NCI-H1105 treated with DMSO at 0.1 percent for 48 hours (cell line): ENCODE measurements around the gene NDUFB2.
"Not testable (repeated sequence)": the region's sequence is repeated elsewhere in the genome, so short reads cannot be mapped to it uniquely, and the experiment has no call there.

Experiments used
- DNase-seq: peaks from one replicate; lab custom pipeline; 2025; lab: John Stamatoyannopoulos, UW

NDUFB2 gene

DNA sequence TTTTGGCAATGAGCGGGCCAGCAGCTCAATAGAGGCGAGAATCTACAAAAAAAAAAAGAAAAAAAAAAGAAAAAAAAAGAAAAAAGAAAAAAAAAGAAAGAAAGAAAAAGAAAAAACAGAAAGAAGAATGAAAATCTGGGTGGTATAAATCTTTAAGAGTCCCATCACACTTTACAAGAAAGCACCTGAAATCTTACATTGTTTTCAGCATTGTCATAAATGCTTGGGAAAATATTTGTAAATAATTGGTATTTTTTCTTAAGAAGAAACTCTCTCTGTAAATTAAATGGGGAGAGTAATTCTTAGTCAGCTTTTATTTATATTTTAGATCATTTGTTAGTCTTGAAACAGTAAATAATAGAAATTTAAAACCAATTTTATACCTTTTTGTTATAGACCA lies 38.2 kb downstream of the NDUFB2 start:
- no peak for DNase-seq

DNA sequence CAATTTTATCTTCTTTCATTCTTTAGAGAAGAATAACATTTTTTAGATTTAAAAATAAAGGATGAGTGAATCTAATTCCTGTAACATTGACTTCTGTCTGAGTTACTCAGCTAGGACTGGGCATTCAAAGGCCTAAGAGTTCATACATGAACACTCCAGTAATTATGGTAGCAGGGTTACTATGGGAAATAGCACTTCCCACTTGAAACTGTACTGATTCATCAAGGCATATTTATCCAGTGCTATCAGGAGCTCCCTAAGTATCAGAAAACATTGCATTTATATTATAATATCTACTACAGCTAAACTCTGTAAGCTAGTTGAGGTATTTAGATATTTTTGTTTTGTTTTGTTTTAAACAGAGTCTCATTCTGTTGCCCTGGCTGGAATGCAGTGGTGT lies 41.8 kb downstream of the NDUFB2 start:
- no peak for DNase-seq

DNA sequence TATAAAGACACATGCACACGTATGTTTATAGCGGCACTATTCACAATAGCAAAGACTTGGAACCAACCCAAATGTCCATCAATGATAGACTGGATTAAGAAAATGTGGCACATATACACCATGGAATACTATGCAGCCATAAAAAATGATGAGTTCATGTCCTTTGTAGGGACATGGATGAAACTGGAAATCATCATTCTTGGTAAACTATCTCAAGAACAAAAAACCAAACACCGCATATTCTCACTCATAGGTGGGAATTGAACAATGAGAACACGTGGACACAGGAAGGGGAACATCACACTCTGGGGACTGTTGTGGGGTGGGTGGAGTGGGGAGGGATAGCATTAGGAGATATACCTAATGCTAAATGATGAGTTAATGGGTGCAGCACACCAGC lies 46.7 kb downstream of the NDUFB2 start:
- DNase-seq: not testable (repeated sequence)

DNA sequence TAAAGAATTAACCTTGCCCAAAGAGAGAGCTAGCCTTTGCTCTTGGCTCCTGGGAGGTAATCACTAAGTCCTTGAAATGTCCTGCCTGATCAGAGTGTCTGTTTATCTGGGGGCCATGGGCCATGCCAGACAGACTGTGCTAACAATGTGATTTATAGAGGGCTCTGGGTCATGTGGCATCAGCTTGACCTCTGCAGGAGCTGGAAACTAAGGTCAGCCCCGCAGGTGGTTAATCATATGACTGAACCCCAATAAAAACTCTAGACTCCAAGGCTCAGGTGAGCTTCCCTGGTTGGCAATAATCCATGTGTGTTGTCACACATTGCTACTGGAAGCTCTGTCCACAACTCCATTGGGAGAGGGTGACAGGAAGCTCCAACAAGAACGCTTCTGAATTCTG lies 47.5 kb downstream of the NDUFB2 start:
- DNase-seq: no peak

DNA sequence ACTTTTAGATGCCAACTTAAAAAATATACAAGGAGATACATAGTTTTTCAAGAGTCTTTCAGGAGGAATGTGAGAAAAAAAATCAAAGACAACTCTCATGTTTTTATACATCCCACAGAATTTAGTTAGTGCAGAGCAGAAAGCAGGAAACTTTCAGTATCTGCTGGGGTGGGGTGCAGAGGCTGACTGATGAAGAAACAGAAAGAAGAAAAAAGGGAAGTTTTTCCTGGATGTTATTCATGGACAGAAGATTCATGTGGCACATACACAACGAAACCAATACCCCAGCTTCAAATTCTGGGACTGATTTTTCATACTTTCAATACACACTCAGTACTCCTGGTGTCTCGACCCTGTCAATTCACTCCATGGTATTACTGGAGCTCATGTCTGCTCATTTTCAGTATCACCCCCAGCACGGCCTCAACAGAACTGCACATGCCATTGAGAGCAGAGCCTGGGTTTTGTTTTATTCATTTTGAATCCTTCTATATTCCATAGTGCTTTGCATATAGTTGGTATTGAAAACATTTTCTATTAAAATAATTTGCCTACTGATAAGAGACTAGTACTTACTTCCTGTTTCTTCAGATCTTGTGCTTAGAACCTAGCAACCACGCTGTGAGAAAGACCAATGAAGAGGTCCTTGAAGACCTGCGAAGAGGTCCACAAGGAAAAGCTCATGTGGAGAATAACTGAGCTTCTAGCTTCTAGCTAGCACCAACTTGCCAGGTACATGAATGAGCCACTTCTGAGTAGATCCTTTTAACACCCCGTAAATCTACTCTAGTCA lies 49.0 kb downstream of the NDUFB2 start:
- DNase-seq: no peak

DNA sequence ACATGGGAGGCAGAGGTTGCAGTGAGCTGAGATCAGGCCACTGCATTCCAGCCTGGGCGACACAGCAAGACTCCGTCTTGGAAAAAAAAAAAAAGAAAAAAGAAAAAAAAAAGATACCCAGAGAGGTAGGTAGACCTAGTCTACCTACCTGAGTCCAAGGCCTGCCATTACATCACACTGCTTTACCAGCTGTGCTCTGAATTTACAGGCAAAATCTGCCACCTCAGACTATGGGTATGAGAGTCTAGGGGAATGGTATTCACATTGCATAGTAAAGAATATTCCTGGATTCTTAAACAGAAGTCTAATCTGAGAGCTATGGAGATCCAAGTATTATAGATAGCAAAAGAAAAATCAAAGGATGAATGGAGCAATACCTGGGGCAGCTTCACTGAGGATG lies 50.2 kb downstream of the NDUFB2 start:
- no peak for DNase-seq

DNA sequence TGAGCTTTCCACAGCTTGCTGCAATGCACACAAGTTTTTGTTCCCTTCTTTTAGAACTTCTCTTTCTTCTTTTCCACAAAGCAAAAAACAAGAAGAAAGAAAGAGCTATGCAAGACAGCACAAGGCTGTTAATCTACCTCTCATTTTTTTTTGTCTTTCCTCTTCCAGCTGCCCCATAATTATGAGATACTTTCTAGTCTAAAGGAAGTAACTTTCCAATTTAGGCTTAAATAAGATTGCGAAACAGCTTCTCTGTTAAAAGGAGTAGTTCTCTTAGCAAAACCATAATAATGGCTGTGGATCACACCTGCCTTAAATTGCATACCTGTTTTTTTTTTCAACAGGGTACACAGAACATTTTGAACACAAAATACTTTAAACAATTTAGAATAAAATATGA lies 56.0 kb downstream of the NDUFB2 start:
- no peak for DNase-seq

DNA sequence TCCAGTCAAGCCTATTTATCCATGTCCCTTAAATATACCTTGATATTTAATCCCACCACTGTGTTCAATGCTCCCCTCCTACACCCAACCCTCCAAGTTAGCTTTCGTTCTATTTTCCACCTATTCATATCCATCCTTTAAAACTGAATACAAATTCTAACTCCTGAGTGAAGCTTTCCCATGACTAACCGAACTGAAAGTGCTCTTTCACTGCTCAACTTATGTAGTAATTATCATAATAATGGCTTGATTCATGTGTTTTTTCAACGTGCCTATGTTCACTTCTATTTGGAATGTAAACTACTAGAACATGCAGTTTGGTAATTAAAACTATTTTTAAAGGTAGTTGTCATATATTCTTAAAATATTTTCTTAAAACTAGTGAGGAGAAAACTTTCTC lies 58.0 kb downstream of the NDUFB2 start:
- no peak for DNase-seq
